ENCODE measurements around the gene PRRG1. TPM values are rescaled to one million over a fixed set of nuclear protein-coding genes. Genes with fewer than 3 reads are reported as not detected.
"Not testable (repeated sequence)": the region's sequence is repeated elsewhere in the genome, so short reads cannot be mapped to it uniquely, and the experiment has no call there.

Gene PRRG1
- total RNA-seq, 2 donors from 2014 or later: 5.4 to 15.0 TPM

DNA sequence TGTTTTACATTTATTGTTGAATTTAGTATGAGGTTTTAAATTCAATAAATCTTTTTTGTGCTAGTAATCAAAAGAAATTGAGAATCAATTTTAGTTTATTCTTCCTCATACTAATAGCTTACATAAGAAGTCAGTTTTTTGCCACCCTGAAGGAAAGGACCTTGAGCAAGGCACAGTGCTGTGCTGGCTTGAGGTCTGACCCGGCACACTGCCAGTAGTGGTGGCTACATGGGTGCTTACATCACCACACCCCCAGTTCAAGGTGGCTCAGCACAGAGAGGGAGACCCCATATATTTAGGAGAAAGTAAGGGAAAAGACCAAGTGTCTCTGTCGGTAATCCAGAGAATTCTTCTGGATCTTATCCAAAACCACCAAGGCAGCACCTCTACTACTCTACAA, 136.3 kb downstream of the PRRG1 start:
- Histone ChIP-seq H3K36me3 (no peaks in the 10 kb centered on the region), H3K27ac (no peak overlapping the region), H3K4me3 (no peak overlapping the region), H3K4me1 (no peaks in the 10 kb centered on the region), H3K27me3 (no peaks in the 10 kb centered on the region), H3K9ac (ENCODE audit: low read depth in 2 of 2, low read length in 2 of 2) (no peak overlapping the region), H3K9me3 (no peaks in the 10 kb centered on the region)
- intact Hi-C loops (cut with DNase I): no loop called here
- no peak for DNase-seq
- TF ChIP-seq, protein P1, sequence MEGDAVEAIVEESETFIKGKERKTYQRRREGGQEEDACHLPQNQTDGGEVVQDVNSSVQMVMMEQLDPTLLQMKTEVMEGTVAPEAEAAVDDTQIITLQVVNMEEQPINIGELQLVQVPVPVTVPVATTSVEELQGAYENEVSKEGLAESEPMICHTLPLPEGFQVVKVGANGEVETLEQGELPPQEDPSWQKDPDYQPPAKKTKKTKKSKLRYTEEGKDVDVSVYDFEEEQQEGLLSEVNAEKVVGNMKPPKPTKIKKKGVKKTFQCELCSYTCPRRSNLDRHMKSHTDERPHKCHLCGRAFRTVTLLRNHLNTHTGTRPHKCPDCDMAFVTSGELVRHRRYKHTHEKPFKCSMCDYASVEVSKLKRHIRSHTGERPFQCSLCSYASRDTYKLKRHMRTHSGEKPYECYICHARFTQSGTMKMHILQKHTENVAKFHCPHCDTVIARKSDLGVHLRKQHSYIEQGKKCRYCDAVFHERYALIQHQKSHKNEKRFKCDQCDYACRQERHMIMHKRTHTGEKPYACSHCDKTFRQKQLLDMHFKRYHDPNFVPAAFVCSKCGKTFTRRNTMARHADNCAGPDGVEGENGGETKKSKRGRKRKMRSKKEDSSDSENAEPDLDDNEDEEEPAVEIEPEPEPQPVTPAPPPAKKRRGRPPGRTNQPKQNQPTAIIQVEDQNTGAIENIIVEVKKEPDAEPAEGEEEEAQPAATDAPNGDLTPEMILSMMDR (IDR thresholded peaks at IDR 0.05): no peak

DNA sequence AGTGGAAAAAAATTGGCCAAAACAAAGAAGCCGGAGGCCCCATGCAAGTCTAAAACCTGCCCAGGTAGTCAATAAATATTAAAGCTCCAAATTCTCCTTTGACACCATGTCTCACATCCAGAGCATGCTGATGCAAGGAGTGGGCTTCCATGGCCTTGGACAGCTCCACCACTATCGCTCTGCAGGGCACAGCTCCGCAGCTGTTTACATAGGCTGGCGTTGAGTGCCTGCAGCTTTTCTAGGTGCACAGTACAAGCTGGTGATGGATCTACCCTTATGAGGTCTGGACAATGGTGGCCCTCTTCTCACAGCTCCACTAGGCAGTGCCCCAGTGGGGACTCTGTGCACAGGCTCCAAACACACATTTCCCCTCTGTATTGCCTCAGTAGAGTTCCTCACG, 138.1 kb downstream of the PRRG1 start:
- intact Hi-C loops (cut with DNase I): no loop called here

DNA sequence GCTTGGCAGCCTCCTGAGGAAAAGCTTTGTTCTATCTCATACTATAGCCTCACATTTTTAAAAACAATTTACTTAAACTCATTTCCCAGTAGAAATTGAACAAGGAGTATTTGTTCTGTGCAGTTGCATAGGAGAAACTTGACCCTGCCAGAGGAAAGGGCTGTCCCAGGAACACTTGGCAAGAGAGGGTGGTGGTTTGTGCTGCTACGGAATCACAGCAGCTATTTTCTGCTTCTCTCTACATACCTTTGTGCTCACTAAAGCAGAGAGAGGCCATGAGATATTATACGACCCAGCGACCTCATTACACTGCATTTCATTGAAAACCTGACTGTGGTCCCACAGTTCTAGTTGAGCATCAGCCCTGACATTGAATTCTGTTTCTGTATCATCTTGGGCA, 139.2 kb downstream of the PRRG1 start:
- intact Hi-C loops (cut with DNase I): no loop called here
- Histone ChIP-seq H3K4me1 (no peaks in the 10 kb centered on the region), H3K27ac (no peak overlapping the region), H3K27me3 (no peaks in the 10 kb centered on the region), H3K9ac (ENCODE audit: low read depth in 2 of 2, low read length in 2 of 2) (no peak overlapping the region), H3K4me3 (no peak overlapping the region), H3K36me3 (no peaks in the 10 kb centered on the region), H3K9me3 (no peaks in the 10 kb centered on the region)
- no peak for DNase-seq
- TF ChIP-seq, protein P1 (IDR thresholded peaks at IDR 0.05): no peak

More for the DNA sequence above, 138.1 kb downstream of the PRRG1 start:
- Histone ChIP-seq H3K4me1 (no peaks in the 10 kb centered on the region), H3K9ac (ENCODE audit: low read depth in 2 of 2, low read length in 2 of 2) (no peak overlapping the region), H3K36me3 (no peaks in the 10 kb centered on the region), H3K27me3 (no peaks in the 10 kb centered on the region), H3K9me3 (no peaks in the 10 kb centered on the region), H3K27ac (no peak overlapping the region), H3K4me3 (no peak overlapping the region)
- TF ChIP-seq, protein P1 (IDR thresholded peaks at IDR 0.05): no peak
- DNase-seq: no peak

DNA sequence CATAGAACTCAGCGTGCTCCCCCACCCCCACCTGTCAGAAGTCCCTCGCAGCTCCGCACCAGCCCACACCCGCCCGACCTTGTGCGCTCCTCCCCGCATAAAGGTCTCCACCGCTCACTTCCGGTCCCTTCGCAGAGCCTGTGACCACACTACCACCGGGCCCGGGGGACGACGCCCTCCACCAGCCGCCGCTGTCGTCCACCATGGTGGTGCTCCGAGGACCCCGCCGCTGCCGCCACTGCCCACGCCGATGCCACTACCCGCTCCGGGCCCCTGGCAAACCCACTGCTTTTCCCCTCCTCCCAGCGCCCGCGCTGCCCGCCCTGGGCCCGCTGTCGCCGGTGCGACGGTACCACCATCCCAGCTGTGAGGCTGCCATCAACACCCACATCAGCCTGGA, 142.5 kb downstream of the PRRG1 start:
- intact Hi-C loops (cut with DNase I): no loop called here
- Histone ChIP-seq H3K4me1 (no peaks in the 10 kb centered on the region), H3K36me3 (no peaks in the 10 kb centered on the region), H3K9me3 (no peaks in the 10 kb centered on the region), H3K4me3 (no peak overlapping the region), H3K27ac (no peak overlapping the region), H3K9ac (ENCODE audit: low read depth in 2 of 2, low read length in 2 of 2) (no peak overlapping the region), H3K27me3 (no peaks in the 10 kb centered on the region)
- DNase-seq: no peak
- TF ChIP-seq, protein P1 (IDR thresholded peaks at IDR 0.05): no peak

DNA sequence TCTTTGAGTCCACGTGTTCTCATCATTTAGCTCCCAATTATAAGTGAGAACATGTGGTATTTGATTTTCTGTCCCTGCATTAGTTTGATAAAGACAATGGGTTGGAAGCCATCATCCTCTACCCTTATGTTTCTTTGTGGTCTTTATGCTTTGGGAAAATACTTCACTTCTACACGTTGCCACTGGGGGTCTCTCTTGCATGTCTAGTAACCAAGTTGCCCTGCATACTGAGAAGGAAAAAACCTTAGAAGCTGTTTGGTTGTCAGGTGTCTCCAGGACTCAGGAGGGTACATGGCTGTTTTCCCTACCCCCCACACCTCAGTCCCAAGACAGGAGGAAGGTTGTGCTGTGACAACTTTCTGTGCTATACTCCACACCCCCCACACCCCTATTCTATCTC, 146.6 kb downstream of the PRRG1 start:
- intact Hi-C loops (cut with DNase I); H3K36me3 ChIP-seq; H3K9ac ChIP-seq (ENCODE audit: low read depth in 2 of 2, low read length in 2 of 2); H3K9me3 ChIP-seq; H3K27ac ChIP-seq; H3K4me3 ChIP-seq; H3K27me3 ChIP-seq; H3K4me1 ChIP-seq; DNase-seq: not testable (repeated sequence)

DNA sequence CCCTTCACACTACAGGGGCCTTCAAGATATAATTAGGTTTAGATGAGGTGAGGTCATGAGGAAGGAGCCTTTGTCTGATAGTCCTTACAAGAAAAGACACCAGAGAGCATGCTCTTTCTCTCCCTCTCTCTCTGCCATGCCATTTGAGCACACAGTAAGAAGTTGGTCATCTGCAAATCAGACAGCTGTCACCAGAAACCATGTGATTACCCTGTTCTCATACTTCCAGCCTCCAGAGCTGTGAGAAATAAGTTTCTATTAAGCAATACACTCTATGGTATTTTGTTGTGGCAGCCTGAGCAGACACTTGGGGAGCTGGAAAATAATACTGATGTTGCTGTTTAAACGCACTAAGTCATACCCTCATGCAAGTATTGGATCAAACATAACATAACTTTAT, 148.0 kb downstream of the PRRG1 start:
- H3K27ac ChIP-seq; H3K27me3 ChIP-seq; H3K9me3 ChIP-seq; DNase-seq; intact Hi-C loops (cut with DNase I); H3K9ac ChIP-seq (ENCODE audit: low read depth in 2 of 2, low read length in 2 of 2); H3K4me1 ChIP-seq; H3K4me3 ChIP-seq; H3K36me3 ChIP-seq: not testable (repeated sequence)

DNA sequence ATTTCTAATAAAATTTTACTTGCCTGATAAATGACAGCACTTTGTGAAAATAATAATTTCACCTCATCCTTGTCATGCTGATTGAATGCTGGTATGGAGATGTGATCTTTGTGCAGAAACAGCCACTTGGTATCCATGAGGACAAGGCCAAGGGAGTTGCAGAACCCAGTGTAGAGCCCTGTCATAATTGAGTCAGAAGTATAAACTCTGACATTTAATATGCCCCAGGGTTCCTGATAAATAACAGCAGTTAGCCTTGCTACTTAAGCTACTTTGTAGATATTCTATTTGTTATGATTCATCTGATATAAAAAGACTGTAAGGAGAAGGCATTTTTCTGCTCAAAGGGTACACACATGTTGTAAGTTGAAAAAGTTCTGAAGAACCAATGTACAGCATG, 149.2 kb downstream of the PRRG1 start:
- H3K36me3 ChIP-seq; DNase-seq; H3K4me3 ChIP-seq; intact Hi-C loops (cut with DNase I); H3K9ac ChIP-seq (ENCODE audit: low read depth in 2 of 2, low read length in 2 of 2); H3K9me3 ChIP-seq; H3K27ac ChIP-seq; H3K27me3 ChIP-seq; H3K4me1 ChIP-seq: not testable (repeated sequence)

DNA sequence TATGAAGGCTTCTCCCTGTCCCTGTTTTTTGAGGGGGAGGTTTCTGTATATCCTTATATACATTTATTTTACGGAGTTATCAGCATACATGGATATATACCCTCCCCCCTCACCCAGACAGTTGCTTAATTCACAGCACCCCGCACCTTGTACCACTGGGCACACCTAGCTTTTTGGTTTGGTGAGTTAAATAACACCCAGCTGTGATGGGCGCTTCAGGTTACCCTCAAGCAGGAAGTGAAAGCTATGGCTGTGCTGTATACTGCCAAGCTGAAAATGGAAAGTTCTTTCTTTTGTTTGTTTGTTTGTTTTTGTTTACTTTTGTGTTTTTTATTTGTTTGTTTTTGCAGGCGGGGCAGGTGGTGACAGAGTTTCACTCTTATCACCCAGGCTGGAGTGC, 150.5 kb downstream of the PRRG1 start:
- DNase-seq; H3K9me3 ChIP-seq; H3K27me3 ChIP-seq; H3K4me1 ChIP-seq; H3K4me3 ChIP-seq; H3K36me3 ChIP-seq; H3K27ac ChIP-seq; H3K9ac ChIP-seq (ENCODE audit: low read depth in 2 of 2, low read length in 2 of 2); intact Hi-C loops (cut with DNase I): not testable (repeated sequence)
